IMR-90 (cell line): ENCODE measurements around the gene MB21D2.

ENCODE experiments used
- CEBPB ChIP-seq: IDR thresholded peaks from 2 replicates; pipeline ENCODE4 v1.6.1; 2012; ENCODE audit warnings: low read depth, low read length, improper control_type of control experiment
- FOS ChIP-seq: fragments of 150-350 bp; IDR thresholded peaks from 2 replicates; pipeline ENCODE4 v1.6.1; 2016; ENCODE audit warnings: low read depth, low read length
- POLR2A ChIP-seq: IDR thresholded peaks from 2 replicates; pipeline ENCODE4 v1.6.1; 2012; ENCODE audit warnings: mild to moderate bottlenecking, low read depth, low read length
- RAD21 ChIP-seq: IDR thresholded peaks from 2 replicates; pipeline ENCODE4 v1.6.1; 2012; ENCODE audit warnings: low read length, improper control_type of control experiment
- TF ChIP-seq, protein P1 (sequence below): conservative IDR thresholded peaks from 2 replicates; pipeline ENCODE4 v1.5.1; 2012; ENCODE audit warnings: mild to moderate bottlenecking, low read depth, low read length, improper control_type of control experiment

DNA sequence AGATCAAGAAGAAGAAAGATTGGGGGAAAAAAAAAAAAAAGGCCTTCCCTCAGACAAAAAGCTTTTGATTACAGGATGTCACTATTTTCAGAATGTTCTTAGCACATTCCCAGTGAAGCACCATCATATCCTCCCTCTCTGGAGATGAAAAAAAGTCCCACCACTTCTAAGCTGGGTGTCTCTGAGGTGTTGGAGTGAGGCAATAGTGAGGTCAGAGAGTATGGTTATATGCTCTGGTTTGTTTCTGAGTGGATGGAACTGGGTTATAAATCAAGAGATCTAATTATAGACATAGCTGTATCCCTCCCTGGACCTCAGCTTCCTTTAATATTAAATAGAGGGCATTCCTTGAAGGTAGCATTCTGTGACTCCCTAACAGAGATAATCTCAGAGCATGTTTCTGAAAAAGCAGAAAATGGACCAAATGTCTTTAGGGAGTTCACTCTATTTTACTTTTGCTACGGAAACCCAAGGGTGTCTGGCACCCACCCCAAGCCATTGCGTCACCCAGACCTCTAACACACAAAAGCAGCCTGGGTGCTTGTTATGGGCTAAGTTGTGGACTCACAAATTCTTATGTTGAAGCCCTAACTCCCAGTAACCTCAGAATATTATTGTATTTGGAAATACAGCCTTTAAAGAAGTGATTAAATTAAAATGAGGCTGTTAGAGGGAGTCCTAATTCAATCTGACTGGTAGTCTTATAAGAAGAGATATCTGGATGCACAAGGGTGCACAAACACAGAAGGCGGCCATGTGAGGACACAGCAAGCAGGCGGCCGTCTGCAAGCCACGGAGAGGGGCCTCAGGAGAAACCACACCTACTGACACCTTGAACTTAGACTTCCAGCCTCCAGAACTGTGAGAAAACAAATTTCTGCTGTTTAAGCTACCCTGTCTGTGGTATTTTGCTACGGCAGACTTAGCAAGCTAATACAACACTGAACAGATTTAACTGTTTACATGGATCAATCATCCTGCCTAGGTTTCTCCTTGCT is 81.5 kb downstream of the MB21D2 start:
- no peak for TF ChIP-seq FOS
- no peak for TF ChIP-seq POLR2A
- TF ChIP-seq, protein P1, sequence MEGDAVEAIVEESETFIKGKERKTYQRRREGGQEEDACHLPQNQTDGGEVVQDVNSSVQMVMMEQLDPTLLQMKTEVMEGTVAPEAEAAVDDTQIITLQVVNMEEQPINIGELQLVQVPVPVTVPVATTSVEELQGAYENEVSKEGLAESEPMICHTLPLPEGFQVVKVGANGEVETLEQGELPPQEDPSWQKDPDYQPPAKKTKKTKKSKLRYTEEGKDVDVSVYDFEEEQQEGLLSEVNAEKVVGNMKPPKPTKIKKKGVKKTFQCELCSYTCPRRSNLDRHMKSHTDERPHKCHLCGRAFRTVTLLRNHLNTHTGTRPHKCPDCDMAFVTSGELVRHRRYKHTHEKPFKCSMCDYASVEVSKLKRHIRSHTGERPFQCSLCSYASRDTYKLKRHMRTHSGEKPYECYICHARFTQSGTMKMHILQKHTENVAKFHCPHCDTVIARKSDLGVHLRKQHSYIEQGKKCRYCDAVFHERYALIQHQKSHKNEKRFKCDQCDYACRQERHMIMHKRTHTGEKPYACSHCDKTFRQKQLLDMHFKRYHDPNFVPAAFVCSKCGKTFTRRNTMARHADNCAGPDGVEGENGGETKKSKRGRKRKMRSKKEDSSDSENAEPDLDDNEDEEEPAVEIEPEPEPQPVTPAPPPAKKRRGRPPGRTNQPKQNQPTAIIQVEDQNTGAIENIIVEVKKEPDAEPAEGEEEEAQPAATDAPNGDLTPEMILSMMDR, result no peak
- TF ChIP-seq CEBPB, result peak; percentile 84
- TF ChIP-seq RAD21, result no peak
